Stomach (tissue), 9 donors: Measurements from ENCODE around the gene BCL2. TPM values are rescaled to one million over a fixed set of nuclear protein-coding genes. Genes with fewer than 3 reads are reported as not detected.

Source experiments
- DNase-seq, 2 donors: peaks; one replicate each; pipeline versions ENCODE4 v3.0.0 to v3.0.0-alpha.2; 2013 to 2019
- H3K27ac ChIP-seq, 5 donors: fragments of 200-600 bp in 4 of 5; sonication (generic) in 4 of 5; one replicate each; pipeline ENCODE4 v1.5.1; 2013 to 2019; ENCODE audit warnings: mild to moderate bottlenecking in 1 of 5, moderate library complexity in 1 of 5
- H3K27me3 ChIP-seq, 3 donors: fragments of 200-600 bp; sonication (generic); one replicate each; pipeline ENCODE4 v1.5.1; 2017 to 2019; ENCODE audit warnings: mixed run types in 1 of 3
- H3K36me3 ChIP-seq, 4 donors: fragments of 200-600 bp; sonication (generic); 1 replicate in 3 of 4; 2 replicates in 1 of 4; pipeline ENCODE4 v1.5.1; 2016 to 2019
- H3K4me1 ChIP-seq, 4 donors: fragments of 200-600 bp; sonication (generic); one replicate each; pipeline ENCODE4 v1.5.1; 2016 to 2019
- H3K4me3 ChIP-seq, 4 donors: fragments of 200-600 bp; sonication (generic) in 3 of 4; one replicate each; pipeline ENCODE4 v1.5.1; 2016 to 2019; ENCODE audit warnings: mild to moderate bottlenecking in 1 of 4
- H3K9me3 ChIP-seq, 4 donors: fragments of 200-600 bp; sonication (generic); one replicate each; pipeline ENCODE4 v1.5.1; 2016 to 2019
- CTCF ChIP-seq, 7 experiments: fragments of 450-650 bp in 4 of 7; fragments of 200-600 bp in 3 of 7; sonication (generic) in 3 of 7; IDR thresholded peaks; one replicate each; pipeline ENCODE4 v1.5.1; 2016 to 2019; ENCODE audit warnings: antibody characterized with exemption in 7 of 7, control low read depth in 2 of 7, mild to moderate bottlenecking in 1 of 7
- EP300 ChIP-seq: sonication (generic); formaldehyde crosslinking; IDR thresholded peaks from one replicate; pipeline ENCODE4 v1.6.1; 2017; ENCODE audit warnings: antibody characterized with exemption
- POLR2A ChIP-seq, 4 donors: fragments of 450-650 bp; IDR thresholded peaks; one replicate each; pipeline ENCODE4 v1.6.1; 2016; ENCODE audit warnings: antibody characterized with exemption in 4 of 4, control low read depth in 2 of 4, mild to moderate bottlenecking in 1 of 4, moderate library complexity in 1 of 4
- POLR2AphosphoS5 ChIP-seq, 3 donors: sonication (generic); formaldehyde crosslinking; IDR thresholded peaks; one replicate each; pipeline ENCODE4 v1.6.1; 2016; ENCODE audit warnings: antibody characterized with exemption in 3 of 3
- WGBS, 5 donors: extraction: QIAGEN DNeasy Blood & Tissue Kit in 3 of 5; methylation state at CpG; one replicate each; pipeline versions ENCODE4 v1.1.5 to v1.1.7; 2013 to 2018; 5-methylcytosine and 5-hydroxymethylcytosine counted together
- intact Hi-C: fragments of 100-400 bp; cut with DNase I; formaldehyde crosslinking; loops from one replicate; pipeline ENCODE4 v1.15.1; 2023; ENCODE audit warnings: low total_unique reads
- polyA plus RNA-seq, 3 donors: library from polyadenylated mRNA; stranded (reverse); fragments of 200-250 nt; gene quantifications; one replicate each; pipeline ENCODE4 v1.2.3, GENCODE V29; 2013
- total RNA-seq, 5 donors: library from RNA; depleted of rRNA; stranded (reverse); fragments of >200 nt; gene quantifications; one replicate each; pipeline versions ENCODE4 v1.1.0 to v1.2.3, GENCODE V29; 2014 to 2016
- donor health status: healthy with polysubstance abuse.
- donor health status: Bipolar disorder and iron deficiency.
- donor health status: healthy.

Gene BCL2
- total and polyA plus RNA-seq, 8 donors, result 1.5 to 53.9 (median 6.0) TPM

GRCh38 chr18:63317556-63317946, 2.0 kb downstream of the BCL2 start:
- peak overlapping the region; percentile 5 to 92 (median 85) for H3K27ac ChIP-seq

GRCh38 chr18:63316612-63317555, 2.7 kb downstream of the BCL2 start:
- 71 to 80% (median 77%) methylated on average over 4 of the region's 4 CpGs for WGBS, 5 donors
- TF ChIP-seq CTCF (IDR thresholded peaks at IDR 0.05) (no peak), POLR2AphosphoS5 (IDR thresholded peaks at IDR 0.05) (no peak), POLR2A (IDR thresholded peaks at IDR 0.05) (no peak), EP300 (no peak)
- peak overlapping the region; percentile 68 to 85 (median 70) for H3K4me3 ChIP-seq
- H3K4me1 ChIP-seq, result peaks cover 6 to 75% (median 42%) of the 10 kb centered on the region in 4 donors
- H3K27ac ChIP-seq, result peak overlapping the region in 4 of 5 donors; percentile 70 to 92 (median 86)
- peaks cover 0 to 22% (median 9%) of the 10 kb centered on the region in 3 donors for H3K27me3 ChIP-seq
- intact Hi-C loops, result no loop called here
- no peak for DNase-seq
- H3K36me3 ChIP-seq, result no peaks in the 10 kb centered on the region
- no peaks in the 10 kb centered on the region for H3K9me3 ChIP-seq

More at GRCh38 chr18:63317556-63317946, 2.0 kb downstream of the BCL2 start:
- Histone ChIP-seq H3K9me3 (no peaks in the 10 kb centered on the region), H3K36me3 (no peaks in the 10 kb centered on the region), H3K4me1 (peaks cover 6 to 75% (median 47%) of the 10 kb centered on the region in 4 donors), H3K27me3 (peaks cover 0 to 22% (median 9%) of the 10 kb centered on the region in 3 donors), H3K4me3 (peak overlapping the region; percentile 68 to 85 (median 70))
- no peak for DNase-seq
- intact Hi-C loops, result no loop called here
- 58 to 77% (median 67%) methylated on average over 10 of the region's 10 CpGs for WGBS, 5 donors
- TF ChIP-seq CTCF (IDR thresholded peaks at IDR 0.05) (no peak), POLR2A (IDR thresholded peaks at IDR 0.05) (no peak), POLR2AphosphoS5 (IDR thresholded peaks at IDR 0.05) (no peak), EP300 (no peak)

- Histone ChIP-seq H3K27ac (peak overlapping the region in 3 of 5 donors; percentile 41 to 88 (median 50)), H3K36me3 (no peaks in the 10 kb centered on the region), H3K27me3 (peaks cover 0 to 22% (median 9%) of the 10 kb centered on the region in 3 donors), H3K4me1 (peaks cover 2 to 70% (median 38%) of the 10 kb centered on the region in 4 donors), H3K9me3 (no peaks in the 10 kb centered on the region), H3K4me3 (peak overlapping the region in 1 of 4 donors; percentile 13)
- intact Hi-C loops, result no loop called here
- DNase-seq, result no peak
- no peak for TF ChIP-seq POLR2AphosphoS5 (IDR thresholded peaks at IDR 0.05)
- TF ChIP-seq CTCF (IDR thresholded peaks at IDR 0.05), result no peak
- no peak for TF ChIP-seq EP300
- TF ChIP-seq POLR2A (IDR thresholded peaks at IDR 0.05), result no peak
Measured at GRCh38 chr18:63315876-63316275, 3.7 kb downstream of the BCL2 start.

- no peak for DNase-seq
- H3K4me3 ChIP-seq, result peak overlapping the region in 1 of 4 donors; percentile 13
- no peaks in the 10 kb centered on the region for H3K36me3 ChIP-seq
- peaks cover 0 to 65% (median 33%) of the 10 kb centered on the region in 4 donors for H3K4me1 ChIP-seq
- H3K27ac ChIP-seq, result peak overlapping the region in 3 of 5 donors; percentile 33 to 50 (median 41)
- 45 to 70% (median 60%) methylated on average over 3 of the region's 3 CpGs for WGBS, 5 donors
- H3K27me3 ChIP-seq, result peaks cover 0 to 22% (median 9%) of the 10 kb centered on the region in 3 donors
- intact Hi-C loops, result no loop called here
- no peaks in the 10 kb centered on the region for H3K9me3 ChIP-seq
- TF ChIP-seq POLR2A (IDR thresholded peaks at IDR 0.05), result no peak
- no peak for TF ChIP-seq EP300
- no peak for TF ChIP-seq POLR2AphosphoS5 (IDR thresholded peaks at IDR 0.05)
- TF ChIP-seq CTCF (IDR thresholded peaks at IDR 0.05), result no peak
Measured at GRCh38 chr18:63315131-63315662, 4.4 kb downstream of the BCL2 start.
